HG02571 (cell line): ENCODE results near the gene FHIP1A.

Source experiments
- ATAC-seq: cut with Tn5 transposase; IDR thresholded peaks from one replicate; pipeline ENCODE4 v1.9.1; 2021; ENCODE audit warnings: mild to moderate bottlenecking, moderate library complexity; ENCODE audit not compliant: unreplicated experiment

FHIP1A gene

DNA sequence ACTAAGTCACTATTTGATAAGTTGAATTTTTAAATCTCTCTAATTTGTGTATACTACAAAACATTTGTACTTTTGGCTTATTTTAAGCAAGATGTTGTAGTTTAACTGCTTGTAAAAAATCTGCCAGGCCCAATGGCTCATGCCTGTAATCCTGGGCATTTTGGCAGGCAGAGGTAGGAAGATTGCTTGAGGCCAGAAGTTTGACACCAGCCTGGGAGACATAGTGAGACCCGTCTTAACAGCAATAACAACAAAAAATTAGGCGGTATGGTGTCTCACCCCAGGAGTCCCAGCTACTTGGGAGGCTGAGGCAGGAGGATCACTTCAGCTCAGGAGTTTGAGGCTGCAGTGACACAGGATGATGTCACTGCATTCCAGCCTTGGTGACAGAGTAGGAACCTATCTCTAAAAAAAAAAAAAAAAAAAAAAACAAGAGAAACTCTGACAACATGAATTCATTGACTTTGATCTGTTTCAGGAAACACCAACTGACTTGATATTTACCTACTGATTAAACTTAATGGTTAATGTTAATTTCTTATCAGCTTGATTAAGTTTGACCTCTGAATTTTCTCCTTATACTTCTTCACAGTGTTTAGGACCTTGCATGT lies 8.9 kb downstream of the FHIP1A start:
- no peak for ATAC-seq

DNA sequence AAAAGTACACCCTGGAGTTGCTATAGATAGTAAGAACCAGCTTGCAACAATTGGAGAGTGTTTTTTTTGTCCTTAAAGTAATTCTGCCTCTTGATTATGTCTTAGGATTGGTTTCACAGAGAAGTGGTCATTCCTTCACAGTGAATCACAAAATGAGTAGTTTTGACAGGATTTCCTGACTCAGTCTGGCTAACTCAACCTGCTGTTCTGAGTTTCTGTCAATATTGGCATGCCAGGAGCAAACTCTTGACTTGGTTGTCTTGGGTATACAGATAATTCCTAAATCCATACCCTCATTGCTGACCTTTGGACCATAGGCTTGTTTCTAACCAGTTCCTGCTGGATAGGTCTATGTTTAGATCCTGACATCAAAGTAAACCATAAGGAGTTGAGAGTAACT lies 9.4 kb downstream of the FHIP1A start:
- ATAC-seq, result no peak

DNA sequence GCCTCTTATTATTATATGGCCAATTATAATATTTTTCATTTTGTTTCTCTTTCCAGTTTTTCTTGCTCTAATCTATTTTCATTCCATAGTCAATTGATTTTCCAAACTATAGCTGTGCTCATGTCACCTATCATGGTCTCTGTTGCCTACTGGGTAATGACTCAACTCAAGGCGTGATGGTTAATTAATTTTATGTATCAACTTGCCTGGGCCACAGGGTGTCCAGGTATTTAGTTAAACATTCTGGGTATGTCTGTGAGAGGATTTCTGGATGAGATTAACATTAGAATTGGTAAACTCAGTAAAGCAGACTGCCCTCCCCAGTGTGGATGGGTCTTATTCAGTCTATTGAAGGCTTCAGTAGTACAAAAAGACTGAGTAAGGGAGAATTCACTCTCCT lies 9.9 kb downstream of the FHIP1A start:
- no peak for ATAC-seq

DNA sequence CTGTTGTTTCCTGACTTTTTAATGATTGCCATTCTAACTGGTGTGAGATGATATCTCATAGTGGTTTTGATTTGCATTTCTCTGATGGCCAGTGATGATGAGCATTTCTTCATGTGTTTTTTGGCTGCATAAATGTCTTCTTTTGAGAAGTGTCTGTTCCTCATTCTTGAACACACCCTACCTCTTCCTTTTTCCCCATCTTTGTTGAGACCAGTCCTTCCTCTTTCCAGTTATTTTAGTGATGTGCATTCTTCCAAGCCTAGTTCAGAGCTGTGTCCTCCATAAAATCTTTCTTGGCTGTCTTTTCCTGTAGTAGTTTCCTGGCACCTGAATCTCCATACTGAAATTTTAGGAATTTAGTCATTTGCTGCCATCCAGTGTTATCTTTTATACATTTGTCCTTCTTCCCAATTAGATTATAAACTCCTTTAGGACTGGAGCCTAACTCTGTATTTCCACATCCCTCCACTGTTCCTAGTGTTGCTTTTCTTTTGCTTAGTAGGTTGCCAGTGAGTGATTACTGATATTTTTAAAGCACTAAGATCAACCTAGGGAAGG lies 11.4 kb downstream of the FHIP1A start:
- no peak for ATAC-seq

DNA sequence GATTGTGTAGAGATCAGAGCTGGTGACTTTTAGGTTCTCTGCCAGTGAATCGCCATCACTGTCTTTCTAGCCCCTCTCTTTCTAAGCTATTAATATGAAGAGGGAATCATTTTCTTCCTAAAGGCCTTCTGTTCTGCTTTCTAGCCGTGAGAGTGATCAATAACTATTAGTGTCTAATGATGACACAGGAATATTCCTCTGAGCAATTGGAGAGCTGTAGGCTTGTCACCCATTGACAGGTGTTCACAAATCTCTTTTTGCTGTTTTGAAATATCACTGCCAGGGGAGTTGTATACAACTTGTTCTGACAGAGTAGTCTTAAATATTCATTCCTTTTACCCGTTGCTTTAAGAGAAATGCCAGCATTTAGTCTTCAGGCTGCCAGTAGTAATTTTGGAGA lies 13.9 kb downstream of the FHIP1A start:
- ATAC-seq, result no peak

DNA sequence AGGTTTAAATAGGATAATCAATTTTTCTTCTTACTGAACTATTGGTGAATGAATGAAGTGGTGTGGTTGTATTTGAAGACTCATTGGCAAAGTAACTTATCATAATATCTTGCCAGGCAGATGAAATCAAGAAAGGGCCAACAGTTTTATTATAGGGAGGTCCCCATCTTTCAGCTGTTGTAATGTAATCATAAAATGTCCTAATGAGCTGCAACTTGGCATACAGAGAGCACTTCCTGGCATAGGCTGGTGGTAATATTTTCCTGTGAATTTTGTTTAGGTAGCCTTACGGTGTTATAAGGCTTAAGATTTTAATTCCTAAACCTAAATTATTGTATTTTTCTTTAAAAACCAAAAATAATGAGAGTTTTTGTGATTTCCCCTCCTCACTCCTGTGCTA lies 17.5 kb downstream of the FHIP1A start:
- ATAC-seq, result no peak

DNA sequence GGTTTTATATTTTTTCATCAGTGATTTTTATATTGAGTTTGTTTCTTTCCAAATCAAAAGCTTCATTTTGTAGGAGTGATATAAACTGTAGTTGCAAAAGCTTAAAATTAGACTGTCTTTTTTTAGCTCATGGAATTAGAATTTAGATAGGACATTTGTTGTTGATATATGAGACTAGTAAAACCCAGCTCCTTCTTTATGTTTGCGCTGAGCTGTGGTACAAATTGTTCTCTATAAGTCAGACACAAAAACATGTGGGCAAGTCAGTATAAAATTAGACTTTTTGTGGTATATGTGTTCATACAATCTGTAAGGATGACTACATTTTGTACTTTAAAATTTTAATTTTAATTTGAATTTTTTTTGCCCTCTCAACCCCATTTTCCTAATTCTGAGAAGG lies 18.3 kb downstream of the FHIP1A start:
- ATAC-seq, result no peak

DNA sequence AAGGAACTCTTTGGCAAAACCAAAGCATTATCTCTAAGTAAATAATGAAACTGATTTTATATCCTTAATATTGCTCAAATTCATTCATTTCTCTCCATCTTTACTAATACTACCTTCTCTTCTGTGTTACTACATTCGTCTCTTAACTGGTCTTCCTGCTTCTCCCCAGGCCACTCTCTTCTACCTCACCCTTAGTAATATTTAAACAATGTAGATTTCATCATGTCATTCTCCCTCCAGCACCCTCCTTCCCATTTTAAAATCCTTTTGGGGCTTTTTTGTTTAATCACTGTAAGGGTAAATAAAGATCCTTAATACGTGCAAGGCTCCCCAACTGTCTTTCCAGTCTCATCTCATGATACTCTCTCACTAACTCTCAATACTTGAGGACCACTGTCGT lies 19.4 kb downstream of the FHIP1A start:
- ATAC-seq, result no peak

DNA sequence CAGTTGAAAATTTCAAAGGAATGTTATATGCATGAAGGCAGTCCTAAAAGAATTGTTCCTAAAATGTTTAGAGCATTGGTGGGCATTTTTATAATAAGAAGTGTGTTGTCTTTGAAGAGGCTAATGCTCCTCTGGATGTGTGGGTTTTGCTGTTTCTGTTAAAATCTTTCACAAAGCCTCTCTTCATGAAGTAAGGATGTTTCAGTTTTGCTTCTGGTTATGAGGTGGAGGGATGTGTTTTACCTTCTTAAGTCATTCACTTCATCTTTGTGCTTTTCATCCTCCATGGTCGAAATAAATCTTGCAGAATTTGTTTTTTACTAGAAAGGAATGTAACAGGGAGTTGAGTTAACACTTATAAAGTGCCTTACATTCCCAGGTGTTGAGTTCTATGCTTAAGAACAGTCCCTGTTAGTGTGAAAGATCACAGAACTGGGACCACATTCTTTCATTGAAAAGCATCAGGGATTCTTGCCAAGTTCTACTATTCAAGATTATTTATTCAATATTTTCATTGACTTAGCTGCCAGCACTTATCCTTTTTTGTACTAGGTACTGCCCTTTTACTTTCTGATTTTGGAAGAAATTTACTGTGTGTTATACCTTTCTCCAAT lies 21.1 kb downstream of the FHIP1A start:
- peak; percentile 58 for ATAC-seq

DNA sequence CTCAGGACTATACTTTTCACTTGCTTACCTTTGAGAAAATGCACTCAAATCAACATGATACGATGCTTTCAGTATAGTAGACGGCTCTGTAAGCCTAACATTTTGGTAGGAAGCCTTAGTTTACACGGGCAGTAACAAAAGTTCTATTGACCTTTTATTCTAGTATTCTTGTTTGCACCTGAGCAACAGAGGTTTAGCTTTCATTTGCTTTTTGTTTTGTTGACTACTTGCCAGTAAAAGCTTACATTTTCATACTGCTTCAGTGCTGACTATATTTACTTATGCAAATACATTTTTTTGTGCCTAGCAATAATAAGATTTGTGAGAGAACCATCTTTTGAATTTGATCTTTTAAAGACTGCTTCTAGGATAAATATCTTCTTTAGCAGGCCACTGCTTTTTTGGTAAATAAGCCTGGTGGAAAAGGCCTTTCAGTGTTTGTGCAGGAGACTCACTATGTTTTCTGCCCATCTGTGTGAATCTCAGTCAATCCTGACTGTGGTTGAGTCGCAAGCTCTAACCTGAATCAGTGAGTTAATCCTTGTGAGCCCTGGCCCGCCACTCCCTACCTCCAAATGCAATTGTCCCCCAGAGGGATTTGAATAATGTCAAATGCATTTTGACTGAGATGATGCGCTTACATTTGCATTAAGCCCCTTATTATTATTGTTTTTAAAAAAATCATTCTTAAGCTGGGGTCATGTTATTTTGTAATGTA lies 21.9 kb downstream of the FHIP1A start:
- no peak for ATAC-seq

DNA sequence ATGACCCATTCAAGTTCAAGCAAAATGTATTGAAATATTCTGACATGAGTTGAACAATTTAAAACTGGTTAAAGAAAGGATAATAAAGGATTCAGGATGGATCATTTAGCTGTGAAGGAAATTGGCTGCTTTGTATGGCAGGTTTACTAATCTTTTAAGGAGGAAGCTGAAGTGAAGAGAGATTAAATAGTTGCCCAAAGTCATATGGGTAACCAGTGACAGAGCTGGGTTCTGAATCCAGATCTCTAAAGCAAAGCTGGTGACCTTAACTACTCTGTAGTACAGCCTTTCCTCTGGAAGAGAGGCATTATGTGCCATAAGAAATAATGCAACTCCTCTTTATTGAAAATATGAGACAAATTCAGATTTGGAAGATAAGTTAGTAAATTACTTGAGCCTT lies 22.8 kb downstream of the FHIP1A start:
- ATAC-seq, result no peak

DNA sequence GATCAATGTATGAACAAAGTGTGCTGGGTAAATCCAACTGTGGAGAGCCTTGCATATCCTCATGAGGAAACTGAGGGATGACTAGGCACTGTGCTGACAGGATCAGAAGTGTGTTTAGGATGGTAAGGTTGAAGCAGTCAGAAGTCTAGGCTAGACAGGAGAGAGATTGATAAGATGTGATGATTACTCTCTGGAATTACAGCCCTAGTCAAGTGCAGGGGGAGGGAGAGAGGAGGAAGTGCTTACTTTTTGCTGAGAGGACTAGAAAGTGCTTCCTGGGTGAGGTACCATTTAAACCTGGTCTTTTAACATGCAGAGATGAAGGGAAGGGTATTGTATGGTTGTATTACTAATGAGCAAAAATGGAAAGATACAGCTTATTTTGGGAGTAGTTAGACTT lies 23.7 kb downstream of the FHIP1A start:
- no peak for ATAC-seq

DNA sequence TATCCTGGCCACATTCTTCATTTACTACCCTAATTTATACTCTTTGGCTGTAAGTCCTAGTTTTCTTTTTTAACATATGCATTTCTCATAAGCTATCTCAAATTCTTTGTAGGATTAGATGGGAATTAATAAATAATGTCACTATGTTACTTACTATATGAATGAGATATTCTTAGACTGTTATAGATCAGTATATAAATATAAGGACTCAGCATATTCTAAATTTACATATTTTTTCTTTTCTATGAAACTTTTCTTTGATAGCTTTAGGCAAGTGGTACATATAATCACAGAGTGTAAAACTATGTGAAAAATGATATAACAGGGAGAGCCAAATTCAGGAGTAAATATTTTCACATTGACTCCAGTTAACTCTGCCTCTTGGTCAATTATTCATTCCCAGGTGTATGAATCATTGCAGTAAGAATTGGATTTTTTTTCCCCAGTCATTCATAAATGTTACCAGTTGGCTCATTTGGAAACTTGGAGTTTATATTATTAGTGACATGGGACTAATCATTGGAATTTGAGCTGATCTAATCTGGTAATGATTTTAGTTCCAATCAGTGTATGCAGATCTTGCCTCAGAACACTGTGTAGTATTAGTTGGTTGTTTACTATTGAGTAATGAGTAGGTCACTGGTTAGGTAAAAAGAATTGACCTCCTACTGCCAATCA lies 25.3 kb downstream of the FHIP1A start:
- no peak for ATAC-seq

DNA sequence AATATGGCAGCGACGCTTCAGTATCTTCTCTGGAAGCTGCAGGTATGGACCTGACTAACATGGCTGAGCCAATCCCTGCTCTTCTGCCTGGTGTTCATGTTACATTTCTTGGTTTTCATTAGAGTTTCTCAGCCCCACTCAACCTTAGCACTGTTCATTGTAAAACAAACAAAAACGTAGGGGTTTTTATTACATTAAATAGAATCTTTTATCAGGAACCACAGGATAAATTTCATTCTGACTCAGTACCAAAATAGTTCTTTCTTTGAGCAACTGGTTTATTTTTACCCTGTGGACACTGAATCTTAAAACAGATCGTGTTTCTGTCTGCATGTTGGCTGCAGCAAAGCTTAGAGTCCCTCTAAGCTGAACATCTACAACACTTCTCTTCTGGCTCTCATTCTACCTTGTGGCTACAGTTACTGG lies 27.1 kb downstream of the FHIP1A start:
- no peak for ATAC-seq

DNA sequence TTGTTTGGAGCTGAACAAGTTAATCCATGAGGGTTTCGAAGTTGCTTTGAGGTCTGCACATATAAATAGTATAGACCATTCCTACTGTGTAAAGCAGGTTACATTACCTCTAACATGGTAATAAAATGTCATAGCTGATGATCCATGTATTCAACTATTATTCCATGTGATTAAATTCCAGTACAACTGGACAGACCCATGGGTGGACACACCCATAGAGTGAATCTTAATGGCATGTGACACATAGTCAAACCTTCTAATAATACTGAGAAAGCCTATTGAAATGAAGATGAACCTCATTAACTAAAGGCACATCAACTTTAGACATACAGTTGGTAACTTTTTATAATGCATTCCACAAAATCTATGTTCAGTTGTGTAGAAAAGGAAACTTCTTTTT lies 28.5 kb downstream of the FHIP1A start:
- ATAC-seq, result no peak

DNA sequence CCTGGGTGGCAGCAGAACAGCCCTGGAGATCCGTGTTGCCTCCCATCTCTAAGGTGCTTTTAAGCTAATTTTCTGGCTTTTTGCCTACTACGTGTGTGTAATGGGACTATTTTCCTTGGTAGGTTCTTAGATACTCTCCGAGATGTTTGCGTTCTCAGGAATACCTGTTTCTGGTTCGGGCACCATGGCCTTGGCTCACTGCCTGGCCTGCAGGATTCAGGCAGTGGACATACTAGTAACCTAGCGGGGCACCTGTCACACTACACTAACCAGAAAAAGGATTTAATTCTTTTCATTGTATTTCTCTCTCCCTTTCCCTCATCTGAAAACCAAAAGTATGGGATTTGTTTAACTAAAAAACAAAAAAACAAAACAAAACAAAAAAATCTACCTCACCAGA lies 29.2 kb downstream of the FHIP1A start:
- ATAC-seq, result no peak

DNA sequence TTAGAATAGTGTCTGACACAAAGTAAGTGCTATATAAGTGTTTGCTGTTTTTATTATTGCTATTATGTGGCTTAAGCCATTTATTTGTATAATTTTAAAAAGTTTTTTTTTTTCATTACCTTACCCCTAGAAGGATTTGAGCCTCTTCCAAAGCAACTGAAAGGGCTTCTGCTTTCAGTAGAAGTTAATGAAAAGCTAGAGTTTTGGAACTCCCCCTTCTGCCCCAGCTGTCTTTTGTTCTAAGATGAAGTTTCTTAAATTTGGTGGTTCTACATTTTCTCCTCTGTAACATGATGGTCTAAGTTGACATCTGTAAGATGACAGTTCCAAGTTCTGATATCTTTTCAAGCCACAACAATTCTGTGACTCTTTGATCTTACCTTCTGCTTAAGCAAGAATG lies 30.3 kb downstream of the FHIP1A start:
- ATAC-seq, result no peak

DNA sequence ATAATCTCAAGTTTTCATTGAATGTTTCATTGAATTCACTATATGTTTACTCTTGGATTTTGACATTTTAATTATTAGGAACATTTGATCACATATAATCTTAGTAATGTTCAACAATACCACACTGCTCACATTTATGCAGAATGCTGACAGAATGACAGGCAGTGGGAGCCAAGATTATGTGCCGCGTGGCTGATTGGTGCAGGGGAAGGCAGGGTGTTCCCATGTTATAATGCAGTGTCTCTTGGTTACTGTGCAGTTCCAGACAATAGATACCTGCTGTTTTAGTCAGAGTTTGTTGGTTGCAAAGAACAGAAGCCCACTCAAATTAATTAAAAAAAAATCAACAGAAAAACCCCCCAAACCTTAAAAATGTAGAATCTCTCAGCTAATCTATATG lies 33.0 kb downstream of the FHIP1A start:
- no peak for ATAC-seq

DNA sequence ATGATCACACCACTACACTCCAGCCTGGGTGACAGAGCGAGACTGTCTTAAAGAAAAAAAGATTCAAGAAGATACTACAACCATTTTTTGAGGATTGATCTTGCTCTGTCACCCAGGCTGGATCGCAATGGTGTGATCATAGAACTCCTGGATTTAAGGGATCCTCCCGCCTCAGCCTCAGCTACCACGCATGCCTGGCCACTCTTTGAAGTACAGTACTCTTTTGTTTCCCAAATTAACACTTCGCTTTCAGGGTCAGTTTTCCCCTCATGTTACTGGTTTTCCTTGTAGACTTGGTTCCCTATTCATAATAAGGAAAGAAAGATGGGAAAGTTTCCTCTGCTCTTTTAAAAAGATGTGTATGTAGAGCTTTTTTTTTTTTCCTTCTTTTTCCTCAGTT lies 34.3 kb downstream of the FHIP1A start:
- no peak for ATAC-seq

DNA sequence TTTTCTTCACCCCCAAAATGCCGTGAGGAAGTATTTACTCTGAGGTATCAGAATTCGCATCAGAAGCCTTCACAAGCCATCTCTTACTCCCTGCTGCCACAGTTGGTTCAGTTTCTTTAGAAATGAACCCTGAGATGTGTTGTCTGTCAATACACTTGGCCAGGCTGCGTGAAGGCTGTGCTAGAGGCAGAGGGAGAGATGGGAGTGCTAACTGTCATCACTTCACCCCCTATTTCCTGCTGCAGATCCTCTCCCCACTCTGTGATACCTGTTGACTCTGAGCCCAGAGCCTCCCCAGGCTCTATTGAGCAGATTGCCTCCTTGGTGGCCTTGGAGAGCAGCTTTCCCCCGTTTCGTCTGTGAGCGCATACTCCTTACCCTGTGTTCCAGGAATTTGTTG lies 34.8 kb downstream of the FHIP1A start:
- ATAC-seq, result no peak

DNA sequence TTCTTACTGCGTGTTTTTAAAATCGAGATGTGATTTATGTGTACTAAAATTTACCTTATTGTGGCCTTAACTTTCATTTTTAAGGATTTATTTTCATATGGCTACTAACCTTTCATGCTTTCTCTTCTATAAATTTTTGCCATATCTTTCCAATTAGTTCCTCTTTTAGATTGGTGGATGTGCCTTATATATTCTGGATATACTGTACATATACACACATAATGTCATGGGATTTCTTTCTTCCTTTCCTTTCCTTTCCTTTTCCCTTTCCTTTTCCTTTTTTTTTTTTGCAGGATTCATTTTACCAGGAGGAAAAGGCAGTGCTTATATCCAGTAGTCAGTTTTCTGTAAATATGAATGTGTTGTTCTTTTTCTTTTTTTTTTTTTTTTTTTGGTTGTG lies 37.2 kb downstream of the FHIP1A start:
- ATAC-seq, result no peak

DNA sequence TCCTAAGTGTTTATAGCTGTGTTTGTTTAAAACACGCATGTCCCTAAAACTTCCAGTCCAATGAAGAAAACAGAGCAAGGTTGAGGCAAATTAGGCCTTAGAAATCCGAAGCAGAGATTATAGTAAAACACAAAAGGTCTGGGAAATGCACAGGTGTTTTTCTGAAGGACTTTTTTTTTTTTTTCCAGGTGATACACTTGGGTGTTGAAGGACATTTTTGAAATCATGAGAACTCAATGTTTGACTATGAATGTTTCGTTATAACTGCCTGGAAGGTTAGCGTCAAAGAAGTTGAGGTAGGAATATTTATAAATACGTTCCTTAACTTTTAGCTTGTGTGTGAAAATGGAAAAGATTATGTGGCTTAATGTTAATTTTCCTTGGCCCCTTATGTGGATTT lies 45.5 kb downstream of the FHIP1A start:
- ATAC-seq, result no peak
